K562 (cell line): ENCODE data around the gene SNAP23. TPM values are rescaled to one million over a fixed set of nuclear protein-coding genes. Genes with fewer than 3 reads are reported as not detected.

Experiments
- ATAC-seq: fragments of 200-7000 bp; cut with Tn5 transposase; 3 replicates; pipeline ENCODE4 v1.9.1; 2020; ENCODE audit warnings: moderate library complexity
- BruUV-seq: library from RNA; stranded (reverse); fragments of 400-500 nt; replicated peaks from 2 replicates; lab custom pipeline; 2021; lab: Mats Ljungman, UMichigan
- CTCF ChIA-PET: fragments of 300-600 bp; formaldehyde crosslinking; extraction: SDS; loops from one replicate; lab custom pipeline; 2021; ENCODE audit warnings: low intra/inter-chr PET ratio; lab: Yijun Ruan, JAX
- POLR2A ChIA-PET: fragments of 300-600, 350-650 bp; sonication (Branson Sonifier 250); formaldehyde crosslinking; extraction: SDS; loops from one replicate; lab custom pipeline; 2021; ENCODE audit warnings: antibody characterized with exemption, inconsistent platforms; lab: Yijun Ruan, JAX
- DNase-seq, 4 experiments: peaks; one replicate each; pipeline versions ENCODE4 v3.0.0 to v3.0.0-alpha.2; 2011 to 2018; ENCODE audit warnings: low spot score in 3 of 4, mixed read lengths in 3 of 4; ENCODE audit errors: extremely low read depth in 1 of 4
- FAIRE-seq: peaks from 2 replicates; lab custom pipeline; 2011; peaks lifted over from hg19 to GRCh38; lab: Jason Lieb, UNC
- H2AFZ ChIP-seq: 2 replicates; pipeline ENCODE4 v1.6.0; 2011; ENCODE audit warnings: low read depth, low read length, control low read depth, inconsistent platforms
- H3K27ac ChIP-seq: fragments of 200-600 bp; 3 replicates; pipeline ENCODE4 v1.8.0; 2011; ENCODE audit warnings: low read depth, mild to moderate bottlenecking, control low read depth, inconsistent platforms, low read length, moderate library complexity, mixed read lengths; ENCODE audit errors: extremely low read depth
- H3K27me3 ChIP-seq, 2 experiments: fragments of 300-600 bp in 1 of 2; 2 replicates in 1 of 2; 3 replicates in 1 of 2; pipeline versions ENCODE4 v1.6.0 to v1.8.0; 2011; ENCODE audit warnings: inconsistent platforms in 2 of 2, low read length in 2 of 2, mild to moderate bottlenecking in 1 of 2, mixed read lengths in 1 of 2, moderate library complexity in 1 of 2; ENCODE audit not compliant: control insufficient read depth in 2 of 2, insufficient read depth in 2 of 2
- H3K36me3 ChIP-seq: fragments of 300-600 bp; 3 replicates; pipeline ENCODE4 v1.8.0; 2011; ENCODE audit warnings: mild to moderate bottlenecking, low read length, inconsistent platforms; ENCODE audit not compliant: control insufficient read depth, insufficient read depth
- H3K4me1 ChIP-seq, 2 experiments: fragments of 200-600 bp in 1 of 2; replicated peaks in 1 of 2; 2 replicates in 1 of 2; 3 replicates in 1 of 2; pipeline versions ENCODE4 v1.5.1 to v1.8.0; 2011; ENCODE audit warnings: inconsistent platforms in 2 of 2, low read length in 2 of 2, mild to moderate bottlenecking in 1 of 2, mixed read lengths in 1 of 2, moderate library complexity in 1 of 2; ENCODE audit not compliant: control insufficient read depth in 2 of 2, insufficient read depth in 2 of 2
- H3K4me2 ChIP-seq: 2 replicates; pipeline ENCODE4 v1.6.1; 2011; ENCODE audit warnings: low read length, control low read depth, inconsistent platforms, mixed read lengths; ENCODE audit not compliant: insufficient read depth
- H3K4me3 ChIP-seq: fragments of 200-600 bp; sonication (generic), shearing (Covaris generic); 2 replicates; pipeline ENCODE4 v1.5.1; 2016; ENCODE audit warnings: control low read depth, inconsistent platforms
- H3K79me2 ChIP-seq: fragments of 200-600 bp; 3 replicates; pipeline ENCODE4 v1.8.0; 2011; ENCODE audit warnings: low read length, inconsistent platforms; ENCODE audit not compliant: control insufficient read depth, insufficient read depth
- H3K9ac ChIP-seq, 2 experiments: 2 replicates each; pipeline versions ENCODE4 v1.6.0 to v1.6.1; 2011; ENCODE audit warnings: low read depth in 2 of 2, low read length in 2 of 2, control low read depth in 1 of 2, inconsistent platforms in 1 of 2, mild to moderate bottlenecking in 1 of 2, mixed read lengths in 1 of 2; ENCODE audit not compliant: insufficient read depth in 1 of 2
- H3K9me1 ChIP-seq: one replicate; pipeline ENCODE4 v1.6.0; 2011; ENCODE audit warnings: inconsistent platforms, mild to moderate bottlenecking, low read length, moderate library complexity; ENCODE audit not compliant: control insufficient read depth, insufficient read depth
- H3K9me3 ChIP-seq: replicated peaks from 2 replicates; pipeline ENCODE4 v1.5.1; 2011; ENCODE audit warnings: low read depth, low read length, inconsistent platforms; ENCODE audit not compliant: control insufficient read depth, insufficient read depth
- H4K20me1 ChIP-seq: replicated peaks from 2 replicates; pipeline ENCODE4 v1.6.1; 2011; ENCODE audit warnings: low read length, inconsistent platforms, mixed read lengths; ENCODE audit not compliant: control insufficient read depth, insufficient read depth
- DPF2 ChIP-seq: fragments of 450-650 bp; IDR thresholded peaks from 2 replicates; pipeline ENCODE4 v1.6.1; 2016
- EGR1 ChIP-seq: fragments of 450-650 bp; conservative IDR thresholded peaks from 2 replicates; pipeline ENCODE4 v1.6.1; 2017; ENCODE audit warnings: mild to moderate bottlenecking
- SMARCE1 ChIP-seq: fragments of 450-650 bp; IDR thresholded peaks from 2 replicates; pipeline ENCODE4 v1.7.1; 2016; ENCODE audit warnings: mild to moderate bottlenecking
- SOX6 ChIP-seq: fragments of 450-650 bp; IDR thresholded peaks from 2 replicates; pipeline ENCODE4 v1.6.1; 2014; ENCODE audit warnings: mild to moderate bottlenecking
- TCF3 ChIP-seq: sonication (generic); formaldehyde crosslinking; IDR thresholded peaks from 2 replicates; pipeline ENCODE4 v1.4.0; 2020; ENCODE audit warnings: mild to moderate bottlenecking, missing genetic modification reagents
- ZNF217 ChIP-seq: sonication (generic); formaldehyde crosslinking; IDR thresholded peaks from 2 replicates; pipeline ENCODE4 v1.8.0; 2022; ENCODE audit warnings: mild to moderate bottlenecking, missing genetic modification reagents
- ZNF239 ChIP-seq: fragments of 250-450 bp; sonication (Bioruptor Pico); IDR thresholded peaks from 2 replicates; pipeline ENCODE4 v1.4.0; 2020; ENCODE audit warnings: mild to moderate bottlenecking
- ZNF384 ChIP-seq: IDR thresholded peaks from 2 replicates; pipeline ENCODE4 v1.6.1; 2012; ENCODE audit warnings: low read depth, low read length, improper control_type of control experiment
- WGBS: fragments of 100-300 bp; shearing (Covaris generic); methylation state at CpG from one replicate; pipeline ENCODE4 v1.1.6; 2016; ENCODE audit warnings: low coverage, mixed read lengths; ENCODE audit not compliant: insufficient coverage; ENCODE audit errors: missing lambda C conversion rate; 5-methylcytosine and 5-hydroxymethylcytosine counted together
- in situ Hi-C: fragments of 300-500 bp; cut with MboI; formaldehyde crosslinking; loops from 4 replicates; pipeline ENCODE4 v1.15.0; 2018; ENCODE audit warnings: inconsistent platforms, mixed read lengths
- intact Hi-C: fragments of 100-400 bp; cut with micrococcal nuclease; formaldehyde crosslinking; loops from 2 replicates; pipeline ENCODE4 v1.14.2; 2022
- polyA plus RNA-seq, 8 experiments: library from polyadenylated mRNA; depleted of rRNA in 4 of 8; stranded (reverse) in 5 of 8; unstranded in 3 of 8; fragments of >200 nt; fragmentation: Nextera tagmentation in 2 of 8; fragmentation: Illumina TruSeq in 1 of 8; extraction: Ambion mirVana in 2 of 8; extraction: Trizol in 1 of 8; gene quantifications; 2 replicates each; pipeline versions ENCODE4 v1.2.1 to v1.2.3, GENCODE V29; 2011 to 2014; ENCODE audit warnings: inconsistent platforms in 1 of 8, missing spikeins in 1 of 8
- total RNA-seq, 7 experiments: library from RNA; depleted of rRNA in 6 of 7; stranded (reverse); fragments of >200 nt in 6 of 7; fragmentation: Illumina TruSeq in 2 of 7; extraction: Trizol in 2 of 7; gene quantifications; 2 replicates each; pipeline versions ENCODE4 v1.2.1 to v1.2.3, GENCODE V29; 2011 to 2021; ENCODE audit warnings: low replicate concordance in 1 of 7
- TF ChIP-seq, protein P1 (sequence below), 2 experiments: IDR thresholded peaks in 1 of 2; conservative IDR thresholded peaks in 1 of 2; 2 replicates each; pipeline ENCODE4 v1.6.1; 2016; ENCODE audit warnings: low read depth in 2 of 2, mild to moderate bottlenecking in 1 of 2, missing compliant biosample characterization in 1 of 2, missing genetic modification characterization in 1 of 2, moderate library complexity in 1 of 2
- TF ChIP-seq, protein P2 (sequence below), 3 experiments: IDR thresholded peaks in 2 of 3; conservative IDR thresholded peaks in 1 of 3; 2 replicates each; pipeline ENCODE4 v1.5.1; 2011 to 2012; ENCODE audit warnings: low read length in 3 of 3, mild to moderate bottlenecking in 3 of 3, control low read depth in 2 of 3, improper control_type of control experiment in 1 of 3, inconsistent platforms in 1 of 3, low read depth in 1 of 3, mixed read lengths in 1 of 3, moderate library complexity in 1 of 3; ENCODE audit not compliant: insufficient read depth in 2 of 3
- TF ChIP-seq, protein P3 (sequence below): sonication (generic); formaldehyde crosslinking; IDR thresholded peaks from 2 replicates; pipeline ENCODE4 v1.8.0; 2022; ENCODE audit warnings: mild to moderate bottlenecking, missing genetic modification reagents

SNAP23 gene
- total and polyA plus RNA-seq, 9 of the 15 experiments (the other 6 are each of a cell fraction or from before 2014, with no cell fraction given): 78.9 to 168 (median 117) TPM

DNA sequence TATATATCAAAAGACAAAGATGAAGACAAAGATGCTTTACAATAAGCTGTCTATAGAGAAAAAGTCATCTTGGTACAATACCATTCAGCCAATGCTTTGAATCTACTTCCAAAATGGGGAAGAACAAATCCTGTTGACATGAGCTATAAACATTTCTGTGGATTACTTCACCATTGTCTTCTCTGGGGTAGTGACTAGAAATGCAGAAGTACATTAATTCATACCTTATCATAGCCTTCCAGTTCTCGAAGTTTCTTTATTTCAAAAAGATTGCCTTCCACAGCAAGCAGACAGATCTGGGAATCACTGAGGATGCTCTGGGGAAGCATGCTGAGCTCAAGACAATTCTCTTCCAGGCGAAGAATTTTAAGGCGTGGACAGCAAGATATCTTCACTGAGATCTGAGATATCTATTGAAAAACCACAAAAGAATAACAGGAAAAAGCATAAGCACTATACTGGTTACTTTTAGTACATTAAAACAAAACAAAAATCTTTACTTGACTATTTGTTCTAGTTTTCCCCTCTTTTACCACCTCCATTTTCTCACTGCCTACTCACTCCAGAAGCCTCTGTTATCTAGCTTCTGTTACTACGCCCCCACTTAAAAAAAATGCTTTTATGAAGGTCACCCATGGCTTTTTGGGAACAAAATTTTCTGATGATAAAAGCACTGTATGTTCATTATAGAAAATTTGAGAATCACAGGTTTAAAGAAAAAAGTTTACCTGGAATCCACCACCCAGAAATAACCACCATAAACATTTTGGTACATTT, 49.6 kb downstream of the SNAP23 start:
- peaks cover 47% of the 10 kb centered on the region for H3K36me3 ChIP-seq
- POLR2A ChIA-PET: interaction anchor here (0.7 to 5.6 kb wide), 9 partner anchors 9 to 516 kb away, joined by 3 to 31 read pairs (median 4); no protein-coding TSS in a partner anchor
- intact Hi-C loops: loop anchor here (10.0 kb wide), 1 partner anchor 110 kb away; no protein-coding TSS in a partner anchor
- 0 out of 2 replicates have a peak, but pooled peaks have one; percentile 19 for TF ChIP-seq TCF3 (CRISPR knock-in tag)
- no peak for TF ChIP-seq ZNF217 (CRISPR knock-in tag)
- TF ChIP-seq ZNF239 (CRISPR knock-in tag): peak; percentile 87
- TF ChIP-seq, protein P1, sequence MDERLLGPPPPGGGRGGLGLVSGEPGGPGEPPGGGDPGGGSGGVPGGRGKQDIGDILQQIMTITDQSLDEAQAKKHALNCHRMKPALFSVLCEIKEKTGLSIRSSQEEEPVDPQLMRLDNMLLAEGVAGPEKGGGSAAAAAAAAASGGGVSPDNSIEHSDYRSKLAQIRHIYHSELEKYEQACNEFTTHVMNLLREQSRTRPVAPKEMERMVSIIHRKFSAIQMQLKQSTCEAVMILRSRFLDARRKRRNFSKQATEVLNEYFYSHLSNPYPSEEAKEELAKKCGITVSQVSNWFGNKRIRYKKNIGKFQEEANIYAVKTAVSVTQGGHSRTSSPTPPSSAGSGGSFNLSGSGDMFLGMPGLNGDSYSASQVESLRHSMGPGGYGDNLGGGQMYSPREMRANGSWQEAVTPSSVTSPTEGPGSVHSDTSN (CRISPR knock-in tag; IDR thresholded peaks at IDR 0.05; ENCODE audit: low read depth): no peak
- TF ChIP-seq, protein P1 (tag; conservative IDR thresholded peaks at IDR 0.05; ENCODE audit: low read depth): peak; percentile 28; the same call in 1 of the 2 replicates
- TF ChIP-seq, protein P2, sequence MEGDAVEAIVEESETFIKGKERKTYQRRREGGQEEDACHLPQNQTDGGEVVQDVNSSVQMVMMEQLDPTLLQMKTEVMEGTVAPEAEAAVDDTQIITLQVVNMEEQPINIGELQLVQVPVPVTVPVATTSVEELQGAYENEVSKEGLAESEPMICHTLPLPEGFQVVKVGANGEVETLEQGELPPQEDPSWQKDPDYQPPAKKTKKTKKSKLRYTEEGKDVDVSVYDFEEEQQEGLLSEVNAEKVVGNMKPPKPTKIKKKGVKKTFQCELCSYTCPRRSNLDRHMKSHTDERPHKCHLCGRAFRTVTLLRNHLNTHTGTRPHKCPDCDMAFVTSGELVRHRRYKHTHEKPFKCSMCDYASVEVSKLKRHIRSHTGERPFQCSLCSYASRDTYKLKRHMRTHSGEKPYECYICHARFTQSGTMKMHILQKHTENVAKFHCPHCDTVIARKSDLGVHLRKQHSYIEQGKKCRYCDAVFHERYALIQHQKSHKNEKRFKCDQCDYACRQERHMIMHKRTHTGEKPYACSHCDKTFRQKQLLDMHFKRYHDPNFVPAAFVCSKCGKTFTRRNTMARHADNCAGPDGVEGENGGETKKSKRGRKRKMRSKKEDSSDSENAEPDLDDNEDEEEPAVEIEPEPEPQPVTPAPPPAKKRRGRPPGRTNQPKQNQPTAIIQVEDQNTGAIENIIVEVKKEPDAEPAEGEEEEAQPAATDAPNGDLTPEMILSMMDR (IDR thresholded peaks at IDR 0.05 in 2 of 3, conservative IDR thresholded peaks at IDR 0.05 in 1 of 3; ENCODE audit: insufficient read depth in 2 of 3, low read depth in 1 of 3, low read length in 3 of 3): no peak
- TF ChIP-seq SMARCE1: 0 out of 2 replicates have a peak, but pooled peaks have one; percentile 25
- 0 out of 2 replicates have a peak, but pooled peaks have one; percentile 51 for TF ChIP-seq DPF2
- peak; percentile 74 for TF ChIP-seq EGR1
- peak; percentile 78; the same call in 1 of the 2 replicates for TF ChIP-seq SOX6
- TF ChIP-seq, protein P3, sequence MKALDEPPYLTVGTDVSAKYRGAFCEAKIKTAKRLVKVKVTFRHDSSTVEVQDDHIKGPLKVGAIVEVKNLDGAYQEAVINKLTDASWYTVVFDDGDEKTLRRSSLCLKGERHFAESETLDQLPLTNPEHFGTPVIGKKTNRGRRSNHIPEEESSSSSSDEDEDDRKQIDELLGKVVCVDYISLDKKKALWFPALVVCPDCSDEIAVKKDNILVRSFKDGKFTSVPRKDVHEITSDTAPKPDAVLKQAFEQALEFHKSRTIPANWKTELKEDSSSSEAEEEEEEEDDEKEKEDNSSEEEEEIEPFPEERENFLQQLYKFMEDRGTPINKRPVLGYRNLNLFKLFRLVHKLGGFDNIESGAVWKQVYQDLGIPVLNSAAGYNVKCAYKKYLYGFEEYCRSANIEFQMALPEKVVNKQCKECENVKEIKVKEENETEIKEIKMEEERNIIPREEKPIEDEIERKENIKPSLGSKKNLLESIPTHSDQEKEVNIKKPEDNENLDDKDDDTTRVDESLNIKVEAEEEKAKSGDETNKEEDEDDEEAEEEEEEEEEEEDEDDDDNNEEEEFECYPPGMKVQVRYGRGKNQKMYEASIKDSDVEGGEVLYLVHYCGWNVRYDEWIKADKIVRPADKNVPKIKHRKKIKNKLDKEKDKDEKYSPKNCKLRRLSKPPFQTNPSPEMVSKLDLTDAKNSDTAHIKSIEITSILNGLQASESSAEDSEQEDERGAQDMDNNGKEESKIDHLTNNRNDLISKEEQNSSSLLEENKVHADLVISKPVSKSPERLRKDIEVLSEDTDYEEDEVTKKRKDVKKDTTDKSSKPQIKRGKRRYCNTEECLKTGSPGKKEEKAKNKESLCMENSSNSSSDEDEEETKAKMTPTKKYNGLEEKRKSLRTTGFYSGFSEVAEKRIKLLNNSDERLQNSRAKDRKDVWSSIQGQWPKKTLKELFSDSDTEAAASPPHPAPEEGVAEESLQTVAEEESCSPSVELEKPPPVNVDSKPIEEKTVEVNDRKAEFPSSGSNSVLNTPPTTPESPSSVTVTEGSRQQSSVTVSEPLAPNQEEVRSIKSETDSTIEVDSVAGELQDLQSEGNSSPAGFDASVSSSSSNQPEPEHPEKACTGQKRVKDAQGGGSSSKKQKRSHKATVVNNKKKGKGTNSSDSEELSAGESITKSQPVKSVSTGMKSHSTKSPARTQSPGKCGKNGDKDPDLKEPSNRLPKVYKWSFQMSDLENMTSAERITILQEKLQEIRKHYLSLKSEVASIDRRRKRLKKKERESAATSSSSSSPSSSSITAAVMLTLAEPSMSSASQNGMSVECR (CRISPR knock-in tag): no peak
- TF ChIP-seq ZNF384: peak; percentile 48; the same call in 1 of the 2 replicates

More for the DNA sequence above, 49.6 kb downstream of the SNAP23 start:
- CTCF ChIA-PET: interaction anchor here (0.6 kb wide), 1 partner anchor 167 kb away, joined by 4 read pairs; no protein-coding TSS in a partner anchor
- Histone ChIP-seq H3K27me3 (no peaks in the 10 kb centered on the region), H3K79me2 (peaks cover 41% of the 10 kb centered on the region), H3K4me2 (no peak overlapping the region), H3K9me3 (no peaks in the 10 kb centered on the region), H2AFZ (no peak overlapping the region), H3K27ac (no peak overlapping the region), H3K9me1 (no peaks in the 10 kb centered on the region), H4K20me1 (no peaks in the 10 kb centered on the region), H3K4me1 (peaks cover 5 to 17% of the 10 kb centered on the region in 2 experiments), H3K4me3 (no peak overlapping the region), H3K9ac (no peak overlapping the region)
- BruUV-seq: no TSS peak
- DNase-seq (peak in 1 of 4 experiments; percentile 17), ATAC-seq (no peak), FAIRE-seq (no peak)
- WGBS: 33% methylated on average over 4 of the region's 4 CpGs
- in situ Hi-C loops: no loop called here
